Nephron progenitor cell (in vitro differentiated cells): ENCODE results near the gene ZFR2.

Experiments used
- DNase-seq: peaks from one replicate; pipeline ENCODE4 v3.0.0; 2021
- H3K27ac Mint-ChIP-seq: 2 replicates; pipeline ENCODE4 v1.8.0; 2021; ENCODE audit warnings: mild to moderate bottlenecking, moderate library complexity, mixed read lengths
- H3K27me3 Mint-ChIP-seq: 2 replicates; pipeline ENCODE4 v1.8.0; 2021; ENCODE audit warnings: mild to moderate bottlenecking, low read depth, mixed read lengths; ENCODE audit not compliant: poor library complexity
- H3K36me3 Mint-ChIP-seq: 2 replicates; pipeline ENCODE4 v1.8.0; 2021; ENCODE audit warnings: low read depth, mixed read lengths
- H3K4me1 Mint-ChIP-seq: 2 replicates; pipeline ENCODE4 v1.8.0; 2021; ENCODE audit warnings: mixed read lengths
- H3K4me3 Mint-ChIP-seq: 2 replicates; pipeline ENCODE4 v1.8.0; 2021; ENCODE audit warnings: mild to moderate bottlenecking, moderate library complexity, mixed read lengths
- H3K9me3 Mint-ChIP-seq: 2 replicates; pipeline ENCODE4 v1.8.0; 2021; ENCODE audit warnings: mild to moderate bottlenecking, moderate library complexity, mixed read lengths
- TF ChIP-seq, protein P1 (sequence below): fragments of 200-600 bp; sonication (generic); IDR thresholded peaks from 2 replicates; pipeline ENCODE4 v1.5.0; 2021; ENCODE audit warnings: antibody characterized with exemption

The ZFR2 gene

DNA sequence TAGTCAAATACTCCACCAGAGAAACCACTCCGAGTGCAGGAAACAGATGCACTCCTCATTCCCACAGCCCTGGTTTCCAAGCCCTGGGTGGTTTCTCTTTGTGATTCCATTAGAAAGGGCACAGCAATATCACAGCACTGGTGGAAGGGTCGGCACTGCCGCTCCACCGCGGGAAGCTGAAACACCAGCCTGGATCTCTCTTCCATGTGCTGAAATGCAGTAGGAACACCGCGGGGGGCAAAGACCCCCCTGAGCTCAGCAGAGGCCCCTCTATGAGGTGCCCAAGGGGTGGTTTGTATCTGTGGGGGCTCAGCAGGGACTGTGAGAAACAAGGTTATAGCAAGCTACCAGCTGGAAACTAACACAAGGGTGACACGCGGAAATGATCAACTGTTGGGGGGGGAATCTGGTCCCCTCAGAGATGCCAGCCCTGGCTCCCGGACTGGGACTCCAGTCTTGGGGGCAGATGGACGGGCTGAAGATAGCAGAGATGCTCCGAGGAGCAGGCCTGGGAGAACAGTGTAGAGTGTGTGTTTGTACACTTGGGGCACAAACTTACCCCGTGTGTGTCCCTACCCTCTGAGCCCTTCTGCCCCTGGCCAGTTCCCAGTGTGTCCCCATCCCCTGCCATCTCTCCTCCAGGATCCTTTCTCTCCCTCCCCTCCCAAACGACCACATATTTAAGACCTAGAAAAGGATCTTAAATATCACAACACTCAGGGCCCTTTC is 1.8 kb downstream of the ZFR2 start:
- peaks cover 14% of the 10 kb centered on the region for H3K4me1 Mint-ChIP-seq
- peaks cover 21% of the 10 kb centered on the region for H3K9me3 Mint-ChIP-seq
- no peaks in the 10 kb centered on the region for H3K36me3 Mint-ChIP-seq
- H3K27ac Mint-ChIP-seq: no peak overlapping the region
- H3K4me3 Mint-ChIP-seq: peak overlapping the region; percentile 76
- TF ChIP-seq, protein P1, sequence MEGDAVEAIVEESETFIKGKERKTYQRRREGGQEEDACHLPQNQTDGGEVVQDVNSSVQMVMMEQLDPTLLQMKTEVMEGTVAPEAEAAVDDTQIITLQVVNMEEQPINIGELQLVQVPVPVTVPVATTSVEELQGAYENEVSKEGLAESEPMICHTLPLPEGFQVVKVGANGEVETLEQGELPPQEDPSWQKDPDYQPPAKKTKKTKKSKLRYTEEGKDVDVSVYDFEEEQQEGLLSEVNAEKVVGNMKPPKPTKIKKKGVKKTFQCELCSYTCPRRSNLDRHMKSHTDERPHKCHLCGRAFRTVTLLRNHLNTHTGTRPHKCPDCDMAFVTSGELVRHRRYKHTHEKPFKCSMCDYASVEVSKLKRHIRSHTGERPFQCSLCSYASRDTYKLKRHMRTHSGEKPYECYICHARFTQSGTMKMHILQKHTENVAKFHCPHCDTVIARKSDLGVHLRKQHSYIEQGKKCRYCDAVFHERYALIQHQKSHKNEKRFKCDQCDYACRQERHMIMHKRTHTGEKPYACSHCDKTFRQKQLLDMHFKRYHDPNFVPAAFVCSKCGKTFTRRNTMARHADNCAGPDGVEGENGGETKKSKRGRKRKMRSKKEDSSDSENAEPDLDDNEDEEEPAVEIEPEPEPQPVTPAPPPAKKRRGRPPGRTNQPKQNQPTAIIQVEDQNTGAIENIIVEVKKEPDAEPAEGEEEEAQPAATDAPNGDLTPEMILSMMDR: no peak
- DNase-seq: no peak
- H3K27me3 Mint-ChIP-seq: peaks cover 62% of the 10 kb centered on the region

DNA sequence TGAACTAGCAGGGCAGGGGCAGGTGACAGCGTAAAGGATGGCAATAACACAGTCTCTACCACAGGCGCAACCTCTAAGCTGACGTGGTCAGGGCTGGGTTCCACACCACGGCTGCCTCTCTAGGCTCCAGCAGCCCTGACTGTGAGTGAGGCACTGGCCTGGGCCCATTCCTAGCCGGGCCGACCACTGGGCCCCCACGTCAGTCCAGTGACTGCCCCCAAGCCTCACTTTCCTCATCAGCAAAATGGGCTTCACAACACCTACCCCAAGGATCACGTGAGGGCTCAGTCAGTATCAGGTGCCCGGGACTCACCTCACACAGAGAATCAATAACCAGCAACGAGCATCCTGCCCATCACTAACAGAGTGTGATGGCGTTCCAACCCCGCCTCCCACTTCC is 5.2 kb downstream of the ZFR2 start:
- no peak for DNase-seq
- Mint-ChIP-seq H3K27me3 (peaks cover 32% of the 10 kb centered on the region), H3K4me1 (peaks cover 14% of the 10 kb centered on the region), H3K9me3 (no peaks in the 10 kb centered on the region), H3K36me3 (no peaks in the 10 kb centered on the region), H3K4me3 (no peak overlapping the region), H3K27ac (no peak overlapping the region)
- TF ChIP-seq, protein P1: no peak

DNA sequence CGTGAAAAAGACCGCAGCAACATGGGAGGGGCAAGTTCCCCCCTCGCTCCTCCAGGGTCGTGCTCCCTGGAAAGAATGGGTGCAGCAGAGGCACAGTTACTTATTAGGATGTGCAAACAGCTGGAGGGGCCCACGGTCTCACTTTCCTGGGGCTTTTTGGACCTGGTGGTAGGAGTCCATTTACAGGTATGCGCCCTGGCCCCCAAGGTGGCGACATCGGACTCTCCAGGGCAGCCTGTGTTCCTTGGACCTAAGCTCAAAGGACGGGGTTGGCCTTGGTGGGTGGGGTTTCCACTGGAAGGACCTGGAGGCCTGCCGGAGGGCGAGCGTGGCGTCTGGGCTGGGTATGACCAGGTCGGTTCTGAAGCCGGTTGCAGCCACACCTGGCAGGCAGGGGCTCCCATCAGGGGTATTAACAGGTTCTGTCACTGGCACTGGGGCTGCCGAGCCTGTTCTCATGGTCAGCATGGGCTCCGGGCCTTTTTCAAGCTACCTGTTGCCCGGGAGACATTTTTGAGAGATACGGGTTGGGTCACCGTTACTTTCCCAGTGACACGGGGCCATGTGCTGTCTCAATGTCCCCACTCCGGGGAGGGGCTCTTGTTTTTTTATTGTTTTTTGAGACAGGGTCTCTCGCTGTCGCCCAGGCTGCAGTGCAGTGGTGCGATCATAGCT is 5.9 kb downstream of the ZFR2 start:
- Mint-ChIP-seq H3K4me1 (peaks cover 10% of the 10 kb centered on the region), H3K27ac (no peak overlapping the region), H3K27me3 (peaks cover 27% of the 10 kb centered on the region), H3K4me3 (no peak overlapping the region), H3K36me3 (no peaks in the 10 kb centered on the region), H3K9me3 (no peaks in the 10 kb centered on the region)
- no peak for DNase-seq
- TF ChIP-seq, protein P1: no peak

DNA sequence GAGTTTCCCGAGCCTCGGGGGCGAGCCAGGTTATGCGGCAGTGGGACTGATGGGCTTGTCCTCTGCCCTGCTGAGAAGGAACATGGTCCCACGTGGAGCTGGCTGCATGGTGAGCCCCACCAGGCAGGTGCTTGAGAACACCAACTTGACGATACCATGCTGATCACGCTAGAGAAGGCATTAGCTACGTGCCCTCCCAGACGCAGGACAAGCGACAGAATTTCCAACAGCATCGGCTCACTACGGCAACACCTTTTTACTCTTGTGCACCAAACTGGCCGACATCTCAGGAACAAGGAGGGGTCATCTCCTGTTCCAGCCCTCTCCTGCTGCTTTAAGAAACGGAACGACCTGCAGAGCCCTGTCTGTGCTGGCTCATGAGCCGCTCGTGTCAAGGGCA is 8.3 kb downstream of the ZFR2 start:
- TF ChIP-seq, protein P1: no peak
- Mint-ChIP-seq H3K9me3 (no peaks in the 10 kb centered on the region), H3K4me1 (no peaks in the 10 kb centered on the region), H3K4me3 (no peak overlapping the region), H3K27me3 (peaks cover 9% of the 10 kb centered on the region), H3K27ac (no peak overlapping the region), H3K36me3 (no peaks in the 10 kb centered on the region)
- DNase-seq: no peak

DNA sequence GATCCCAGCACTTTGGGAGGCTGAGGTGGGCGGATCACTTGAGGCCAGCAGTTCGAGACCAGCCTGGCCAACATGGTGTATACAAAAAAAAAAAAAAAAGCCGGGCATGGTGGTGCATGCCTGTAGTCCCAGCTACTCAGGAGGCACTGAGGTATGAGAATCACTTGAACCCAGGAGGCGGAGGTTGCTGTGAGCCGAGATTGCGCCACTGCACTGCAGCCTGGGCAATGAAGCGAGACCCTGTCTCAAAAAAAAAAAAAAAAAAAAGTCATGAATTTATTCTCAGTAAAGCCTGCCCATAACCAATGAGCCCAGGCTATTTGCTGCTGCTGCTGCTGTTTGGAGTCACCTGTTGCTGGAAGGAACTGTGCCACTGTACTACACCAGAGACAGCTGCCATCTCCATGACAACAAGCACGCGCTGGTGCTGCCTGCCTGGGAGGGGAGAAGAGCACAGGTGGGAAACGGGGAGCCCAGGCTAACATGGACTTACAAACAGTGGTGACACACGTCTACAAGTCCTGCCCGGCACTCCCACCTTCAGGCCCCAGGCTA is 11.3 kb downstream of the ZFR2 start:
- Mint-ChIP-seq H3K4me1 (no peaks in the 10 kb centered on the region), H3K4me3 (no peak overlapping the region), H3K27ac (no peak overlapping the region), H3K9me3 (peaks cover 1% of the 10 kb centered on the region), H3K36me3 (peaks cover 2% of the 10 kb centered on the region), H3K27me3 (peaks cover 5% of the 10 kb centered on the region)
- TF ChIP-seq, protein P1: no peak
- no peak for DNase-seq
